Liver (tissue), 9 donors: ENCODE measurements around the gene DLGAP4. TPM values are rescaled to one million over a fixed set of nuclear protein-coding genes. Genes with fewer than 3 reads are reported as not detected.

Source experiments
- DNase-seq: peaks from one replicate; pipeline ENCODE4 v3.0.0-alpha.2; 2017; ENCODE audit warnings: low spot score
- H3K27ac ChIP-seq, 2 donors: one replicate each; pipeline ENCODE4 v1.7.0; 2013; ENCODE audit warnings: inconsistent platforms in 2 of 2, low read length in 2 of 2, control low read depth in 1 of 2, low read depth in 1 of 2, mild to moderate bottlenecking in 1 of 2
- H3K27me3 ChIP-seq, 4 donors: one replicate each; pipeline versions ENCODE4 v1.6.1 to v1.7.0; 2013; ENCODE audit warnings: low read length in 3 of 4, inconsistent platforms in 1 of 4, mild to moderate bottlenecking in 1 of 4, moderate library complexity in 1 of 4; ENCODE audit not compliant: control insufficient read depth in 4 of 4, insufficient read depth in 4 of 4
- H3K36me3 ChIP-seq, 4 donors: one replicate each; pipeline versions ENCODE4 v1.6.1 to v1.7.0; 2013; ENCODE audit warnings: low read length in 3 of 4, mild to moderate bottlenecking in 3 of 4, low read depth in 1 of 4, moderate library complexity in 1 of 4; ENCODE audit not compliant: control insufficient read depth in 4 of 4, insufficient read depth in 3 of 4
- H3K4me1 ChIP-seq, 4 donors: one replicate each; pipeline versions ENCODE4 v1.6.1 to v1.7.0; 2013; ENCODE audit warnings: low read length in 3 of 4, mild to moderate bottlenecking in 3 of 4, moderate library complexity in 1 of 4; ENCODE audit not compliant: control insufficient read depth in 4 of 4, insufficient read depth in 4 of 4
- H3K4me3 ChIP-seq, 3 donors: one replicate each; pipeline versions ENCODE4 v1.6.1 to v1.7.0; 2013; ENCODE audit warnings: low read length in 3 of 3, control low read depth in 1 of 3, low read depth in 1 of 3, mild to moderate bottlenecking in 1 of 3
- H3K9ac ChIP-seq, 2 donors: one replicate each; pipeline ENCODE4 v1.7.0; 2013; ENCODE audit warnings: low read length in 2 of 2, mild to moderate bottlenecking in 2 of 2, moderate library complexity in 2 of 2, control low read depth in 1 of 2, low read depth in 1 of 2
- H3K9me3 ChIP-seq, 4 donors: one replicate each; pipeline versions ENCODE4 v1.6.1 to v1.7.0; 2013; ENCODE audit warnings: low read length in 3 of 4; ENCODE audit not compliant: control insufficient read depth in 4 of 4
- EGR1 ChIP-seq, 2 donors: IDR thresholded peaks; 2 replicates each; pipeline ENCODE4 v1.6.1; 2016 to 2018; ENCODE audit warnings: antibody characterized with exemption in 2 of 2, low read depth in 2 of 2
- FOXA1 ChIP-seq: IDR thresholded peaks from 2 replicates; pipeline ENCODE4 v1.6.1; 2016; ENCODE audit warnings: antibody characterized with exemption
- FOXA2 ChIP-seq: IDR thresholded peaks from 2 replicates; pipeline ENCODE4 v1.6.1; 2016; ENCODE audit warnings: antibody characterized with exemption
- GABPA ChIP-seq, 2 donors: IDR thresholded peaks in 1 of 2; conservative IDR thresholded peaks in 1 of 2; 2 replicates each; pipeline ENCODE4 v1.6.1; 2016; ENCODE audit warnings: antibody characterized with exemption in 2 of 2, mild to moderate bottlenecking in 1 of 2, moderate library complexity in 1 of 2
- HNF4A ChIP-seq, 2 donors: conservative IDR thresholded peaks; 2 replicates each; pipeline ENCODE4 v1.6.1; 2016; ENCODE audit warnings: antibody characterized with exemption in 2 of 2, mild to moderate bottlenecking in 2 of 2
- HNF4G ChIP-seq: IDR thresholded peaks from 2 replicates; pipeline ENCODE4 v1.6.1; 2016; ENCODE audit warnings: antibody characterized with exemption
- JUND ChIP-seq, 2 donors: IDR thresholded peaks; 2 replicates each; pipeline ENCODE4 v1.6.1; 2016; ENCODE audit warnings: antibody characterized with exemption in 2 of 2
- NR2F2 ChIP-seq: IDR thresholded peaks from 2 replicates; pipeline ENCODE4 v1.6.1; 2016; ENCODE audit warnings: antibody characterized with exemption
- RAD21 ChIP-seq, 2 donors: IDR thresholded peaks; 2 replicates each; pipeline ENCODE4 v1.6.1; 2016; ENCODE audit warnings: antibody characterized with exemption in 2 of 2, mild to moderate bottlenecking in 2 of 2
- RXRA ChIP-seq, 2 donors: IDR thresholded peaks; 2 replicates each; pipeline ENCODE4 v1.6.1; 2017 to 2018; ENCODE audit warnings: antibody characterized with exemption in 2 of 2, mild to moderate bottlenecking in 1 of 2
- SP1 ChIP-seq: IDR thresholded peaks from 2 replicates; pipeline ENCODE4 v1.6.1; 2018; ENCODE audit warnings: antibody characterized with exemption, mild to moderate bottlenecking
- YY1 ChIP-seq: IDR thresholded peaks from 2 replicates; pipeline ENCODE4 v1.6.1; 2016; ENCODE audit warnings: antibody characterized with exemption, mild to moderate bottlenecking
- WGBS: extraction: QIAGEN DNeasy Blood & Tissue Kit; methylation state at CpG from one replicate; pipeline ENCODE4 v1.1.7; 2013; 5-methylcytosine and 5-hydroxymethylcytosine counted together
- polyA plus RNA-seq, 2 donors: library from polyadenylated mRNA; stranded (reverse) in 1 of 2; unstranded in 1 of 2; fragments of 200-250 nt in 1 of 2; fragments of >200 nt in 1 of 2; fragmentation: Nextera tagmentation in 1 of 2; extraction: Ambion mirVana in 1 of 2; gene quantifications; one replicate each; pipeline versions ENCODE4 v1.2.1 to v1.2.3, GENCODE V29; 2013 to 2015
- total RNA-seq, 2 donors: library from RNA; depleted of rRNA; stranded (reverse); fragments of >200 nt; gene quantifications; one replicate each; pipeline ENCODE4 v1.2.3, GENCODE V29; 2014
- TF ChIP-seq, protein P1 (sequence below): fragments of 150-350 bp; IDR thresholded peaks from 2 replicates; pipeline ENCODE4 v1.5.1; 2017; ENCODE audit warnings: improper control_type of control experiment, low read depth, low read length; ENCODE audit not compliant: missing input control
- TF ChIP-seq, protein P2 (sequence below): IDR thresholded peaks from 2 replicates; pipeline ENCODE4 v1.6.1; 2016; ENCODE audit warnings: antibody characterized with exemption
- TF ChIP-seq, protein P3 (sequence below): IDR thresholded peaks from 2 replicates; pipeline ENCODE4 v1.6.1; 2016; ENCODE audit warnings: antibody characterized with exemption
- donor health status: healthy.
- donor health status: healthy.
- donor health status: healthy.
- donor health status: healthy.
- donor health status: healthy.

DLGAP4 gene
- total and polyA plus RNA-seq, 4 donors: 2.9 to 18.7 (median 11.2) TPM

DNA sequence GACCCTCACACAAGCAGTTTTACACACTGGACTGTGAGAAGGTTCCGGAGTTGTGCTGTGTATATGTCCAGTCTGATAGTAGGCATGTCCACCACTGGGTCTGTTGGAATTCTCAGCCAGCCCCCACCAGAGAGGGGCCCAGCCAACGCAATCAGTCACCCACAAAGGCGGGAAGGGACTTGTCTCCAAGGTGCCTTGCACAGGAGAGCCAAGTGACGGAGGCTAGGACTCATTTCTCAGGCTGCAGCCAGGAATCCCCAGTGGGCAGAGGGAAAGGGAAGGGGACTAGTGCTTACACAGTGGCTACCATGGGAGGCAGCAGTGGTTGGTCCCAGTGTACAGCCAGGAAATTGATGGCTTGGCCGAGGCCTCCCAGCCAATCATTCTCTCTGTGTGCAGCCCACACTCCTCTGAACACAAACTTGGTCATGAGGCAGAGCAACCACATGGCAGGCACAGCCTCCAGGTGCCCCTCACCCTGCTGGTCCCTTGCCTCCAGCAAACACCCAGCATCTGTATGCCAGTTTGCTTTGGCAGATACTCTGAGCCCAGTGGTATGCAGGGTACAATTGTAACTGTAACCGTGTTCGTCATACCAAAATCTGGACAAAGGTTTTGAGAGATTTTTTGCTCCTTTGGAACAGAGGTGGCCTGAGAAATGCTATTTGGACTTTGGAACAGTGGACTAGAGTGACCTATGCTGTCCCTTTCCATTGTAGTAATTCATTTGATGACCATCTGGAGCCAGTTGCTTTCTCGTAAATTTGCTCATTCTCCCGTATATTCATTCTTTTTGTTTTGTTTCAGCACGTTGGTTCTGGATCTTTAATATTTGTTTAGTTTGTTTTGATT is 162.2 kb downstream of the DLGAP4 start (continued):
- TF ChIP-seq, protein P1, sequence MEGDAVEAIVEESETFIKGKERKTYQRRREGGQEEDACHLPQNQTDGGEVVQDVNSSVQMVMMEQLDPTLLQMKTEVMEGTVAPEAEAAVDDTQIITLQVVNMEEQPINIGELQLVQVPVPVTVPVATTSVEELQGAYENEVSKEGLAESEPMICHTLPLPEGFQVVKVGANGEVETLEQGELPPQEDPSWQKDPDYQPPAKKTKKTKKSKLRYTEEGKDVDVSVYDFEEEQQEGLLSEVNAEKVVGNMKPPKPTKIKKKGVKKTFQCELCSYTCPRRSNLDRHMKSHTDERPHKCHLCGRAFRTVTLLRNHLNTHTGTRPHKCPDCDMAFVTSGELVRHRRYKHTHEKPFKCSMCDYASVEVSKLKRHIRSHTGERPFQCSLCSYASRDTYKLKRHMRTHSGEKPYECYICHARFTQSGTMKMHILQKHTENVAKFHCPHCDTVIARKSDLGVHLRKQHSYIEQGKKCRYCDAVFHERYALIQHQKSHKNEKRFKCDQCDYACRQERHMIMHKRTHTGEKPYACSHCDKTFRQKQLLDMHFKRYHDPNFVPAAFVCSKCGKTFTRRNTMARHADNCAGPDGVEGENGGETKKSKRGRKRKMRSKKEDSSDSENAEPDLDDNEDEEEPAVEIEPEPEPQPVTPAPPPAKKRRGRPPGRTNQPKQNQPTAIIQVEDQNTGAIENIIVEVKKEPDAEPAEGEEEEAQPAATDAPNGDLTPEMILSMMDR: no peak
- peak; percentile 45 for TF ChIP-seq YY1
- TF ChIP-seq FOXA2: peak; percentile 38
- peak; percentile 94 to 96 for TF ChIP-seq RXRA (IDR thresholded peaks at IDR 0.05)
- TF ChIP-seq HNF4G: peak; percentile 95
- peak in 1 of 2 donors; percentile 44 for TF ChIP-seq GABPA (IDR thresholded peaks at IDR 0.05 in 1 of 2, conservative IDR thresholded peaks at IDR 0.05 in 1 of 2)
- TF ChIP-seq EGR1 (IDR thresholded peaks at IDR 0.05; ENCODE audit: low read depth in 2 of 2): no peak
- peak in 1 of 2 donors; percentile 74 for TF ChIP-seq JUND (IDR thresholded peaks at IDR 0.05)
- TF ChIP-seq FOXA1: no peak
- TF ChIP-seq RAD21 (IDR thresholded peaks at IDR 0.05): peak; percentile 28 to 31
- peak; percentile 99 for TF ChIP-seq HNF4A (conservative IDR thresholded peaks at IDR 0.05)
- TF ChIP-seq, protein P2, sequence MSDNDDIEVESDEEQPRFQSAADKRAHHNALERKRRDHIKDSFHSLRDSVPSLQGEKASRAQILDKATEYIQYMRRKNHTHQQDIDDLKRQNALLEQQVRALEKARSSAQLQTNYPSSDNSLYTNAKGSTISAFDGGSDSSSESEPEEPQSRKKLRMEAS: peak; percentile 69

DNA sequence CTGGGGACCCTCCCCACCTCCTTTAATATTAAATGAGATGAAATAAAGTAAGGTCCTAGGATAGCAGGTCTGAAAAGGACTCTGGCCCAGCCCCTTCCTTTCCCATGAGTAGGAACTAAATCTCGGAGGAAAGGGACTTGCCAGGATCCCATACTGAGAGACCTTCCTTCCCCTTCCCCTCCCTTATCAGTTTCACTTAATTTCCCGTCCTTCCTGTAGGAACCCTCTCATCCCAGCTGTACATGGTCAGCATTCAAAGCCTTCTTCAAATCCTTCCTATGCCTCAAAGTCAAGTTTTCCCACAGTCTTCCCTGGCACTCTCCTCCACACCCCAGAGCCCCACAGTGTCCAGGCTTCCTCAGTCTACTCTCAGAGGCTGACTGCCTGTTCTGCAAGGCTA is 163.8 kb downstream of the DLGAP4 start:
- no peak overlapping the region for H3K27ac ChIP-seq
- H3K9me3 ChIP-seq: no peaks in the 10 kb centered on the region
- TF ChIP-seq RXRA (IDR thresholded peaks at IDR 0.05) (no peak), HNF4G (no peak), FOXA1 (no peak), NR2F2 (no peak), RAD21 (IDR thresholded peaks at IDR 0.05) (no peak), SP1 (no peak)
- TF ChIP-seq, protein P3, sequence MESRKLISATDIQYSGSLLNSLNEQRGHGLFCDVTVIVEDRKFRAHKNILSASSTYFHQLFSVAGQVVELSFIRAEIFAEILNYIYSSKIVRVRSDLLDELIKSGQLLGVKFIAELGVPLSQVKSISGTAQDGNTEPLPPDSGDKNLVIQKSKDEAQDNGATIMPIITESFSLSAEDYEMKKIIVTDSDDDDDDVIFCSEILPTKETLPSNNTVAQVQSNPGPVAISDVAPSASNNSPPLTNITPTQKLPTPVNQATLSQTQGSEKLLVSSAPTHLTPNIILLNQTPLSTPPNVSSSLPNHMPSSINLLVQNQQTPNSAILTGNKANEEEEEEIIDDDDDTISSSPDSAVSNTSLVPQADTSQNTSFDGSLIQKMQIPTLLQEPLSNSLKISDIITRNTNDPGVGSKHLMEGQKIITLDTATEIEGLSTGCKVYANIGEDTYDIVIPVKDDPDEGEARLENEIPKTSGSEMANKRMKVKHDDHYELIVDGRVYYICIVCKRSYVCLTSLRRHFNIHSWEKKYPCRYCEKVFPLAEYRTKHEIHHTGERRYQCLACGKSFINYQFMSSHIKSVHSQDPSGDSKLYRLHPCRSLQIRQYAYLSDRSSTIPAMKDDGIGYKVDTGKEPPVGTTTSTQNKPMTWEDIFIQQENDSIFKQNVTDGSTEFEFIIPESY: no peak
- peaks cover 25 to 69% (median 59%) of the 10 kb centered on the region in 4 donors for H3K4me1 ChIP-seq
- no peak overlapping the region for H3K9ac ChIP-seq
- 67% methylated on average over 2 of the region's 2 CpGs for WGBS
- no peaks in the 10 kb centered on the region for H3K36me3 ChIP-seq
- DNase-seq: no peak
- no peaks in the 10 kb centered on the region for H3K27me3 ChIP-seq
- H3K4me3 ChIP-seq: no peak overlapping the region

DNA sequence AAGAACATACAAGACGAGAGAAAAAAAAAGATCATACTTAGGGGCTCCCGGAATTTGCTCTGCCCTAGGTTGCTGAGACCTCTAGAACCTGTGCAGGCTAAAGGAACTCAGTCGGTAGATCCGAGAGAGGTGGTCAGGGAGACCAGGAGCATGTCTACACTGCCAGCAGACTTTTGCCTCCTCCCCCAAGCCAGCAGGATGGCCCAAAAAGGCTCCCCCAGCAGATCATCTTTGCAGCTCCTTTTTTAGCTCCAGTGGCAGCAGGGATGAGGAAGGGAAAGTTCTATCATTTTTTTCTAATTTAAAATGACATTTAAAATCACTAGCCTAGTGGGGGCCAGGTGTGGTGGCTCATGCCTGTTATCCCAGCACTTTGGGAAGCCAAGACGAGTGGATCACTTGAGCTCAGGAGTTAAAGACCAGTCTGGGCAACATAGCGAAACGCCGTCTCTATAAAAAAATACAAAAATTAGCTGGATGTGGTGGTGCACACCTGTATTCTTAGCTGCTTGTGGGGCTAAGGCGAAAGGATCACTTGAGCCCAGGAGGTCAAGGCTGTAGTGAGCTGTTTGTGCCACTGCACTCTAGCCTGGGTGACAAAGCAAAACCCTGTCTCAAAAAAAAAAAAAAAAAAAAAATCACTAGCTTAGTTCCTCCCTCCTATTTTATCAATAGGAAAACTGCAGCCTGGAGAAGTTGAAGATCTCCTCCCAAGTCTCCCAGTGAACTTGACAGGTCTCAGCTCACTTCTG is 165.9 kb downstream of the DLGAP4 start:
- TF ChIP-seq RAD21 (IDR thresholded peaks at IDR 0.05): no peak
- TF ChIP-seq SP1: no peak
- no peak for TF ChIP-seq NR2F2
- no peak overlapping the region for H3K9ac ChIP-seq
- peaks cover 22 to 56% (median 45%) of the 10 kb centered on the region in 4 donors for H3K4me1 ChIP-seq
- H3K4me3 ChIP-seq: no peak overlapping the region
- no peaks in the 10 kb centered on the region for H3K36me3 ChIP-seq
- WGBS: 87% methylated on average over 9 of the region's 9 CpGs
- no peak for DNase-seq
- no peak overlapping the region for H3K27ac ChIP-seq
- no peaks in the 10 kb centered on the region for H3K27me3 ChIP-seq
- no peaks in the 10 kb centered on the region for H3K9me3 ChIP-seq
